ENCODE data around the gene SNORC.

- TF ChIP-seq EZH2phosphoT487 (conservative IDR thresholded peaks at IDR 0.05; ENCODE audit: low read length) (no peak), CTCF (IDR thresholded peaks at IDR 0.05; ENCODE audit: insufficient read depth, low read length, poor library complexity, severe bottlenecking) (no peak)
Observed at GRCh38 chr2:232910376-232910775, 40.3 kb downstream of the SNORC start.

Measured in SU-DHL-6 (cell line).